ENCODE measurements around the gene CREB5.

The CREB5 gene

GRCh38 chr7:28836716-28837115 lies 424.4 kb downstream of the CREB5 start:
- no peak for DNase-seq

DNA sequence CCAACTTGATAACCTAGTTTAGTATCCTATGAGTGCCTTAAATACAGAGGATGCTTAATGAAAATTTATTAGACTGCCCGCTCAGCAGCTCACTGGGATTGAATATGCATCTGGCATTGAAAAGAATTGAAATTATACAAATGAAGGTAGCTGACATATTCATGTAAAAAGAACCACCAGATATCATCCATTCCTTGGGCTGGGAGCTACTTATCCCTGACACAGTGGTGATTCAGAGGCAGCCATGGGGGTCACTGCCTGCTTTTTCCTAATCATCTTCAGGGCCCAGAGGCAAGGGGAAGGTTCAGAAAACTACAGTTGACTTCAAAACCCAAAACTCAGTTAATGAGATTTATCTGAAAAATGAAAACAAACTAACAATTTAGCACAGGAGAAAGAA lies 424.9 kb downstream of the CREB5 start:
- no peak for DNase-seq

DNA sequence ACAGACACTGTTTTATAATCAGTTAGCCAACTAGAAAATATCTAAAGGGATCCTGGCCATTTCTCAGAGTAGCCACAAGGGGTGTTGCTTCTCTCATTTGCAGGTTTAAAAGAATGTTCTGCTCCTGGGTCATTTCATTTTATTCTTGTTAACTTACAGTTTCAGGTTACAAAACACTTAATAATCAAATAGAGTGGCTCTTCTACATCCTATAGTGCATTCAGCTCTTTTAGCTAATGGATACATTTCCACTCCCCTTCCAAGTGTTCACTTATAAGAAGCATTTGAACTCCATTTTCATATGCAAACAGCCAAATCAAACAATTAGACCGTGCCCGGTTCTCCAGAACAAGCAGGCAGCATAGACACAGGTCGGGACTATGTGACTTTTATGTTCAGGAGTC lies 428.3 kb downstream of the CREB5 start:
- no peak for DNase-seq

DNA sequence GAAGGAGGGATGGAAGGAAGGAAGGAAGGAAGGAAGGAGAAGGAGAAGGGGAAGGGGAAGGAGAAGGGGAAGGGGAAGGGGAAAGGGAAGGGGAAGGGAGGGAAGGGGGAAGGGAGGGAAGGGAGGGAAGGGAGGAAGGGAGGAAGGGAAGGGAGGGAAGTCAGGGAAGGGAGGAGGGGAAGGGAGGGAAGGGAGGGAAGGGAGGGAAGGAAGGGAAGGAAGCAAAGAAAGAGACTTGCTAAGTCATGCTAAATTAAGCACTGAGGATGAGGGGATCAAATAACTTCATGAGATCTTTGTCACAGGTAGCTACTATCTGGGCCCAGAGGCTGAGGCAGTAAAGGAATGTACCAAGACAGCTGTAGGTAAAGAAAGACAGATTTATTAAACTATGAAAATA lies 429.4 kb downstream of the CREB5 start:
- no peak for DNase-seq

- no peak for DNase-seq
These were observed 430.5 kb downstream of the CREB5 start for GRCh38 chr7:28842769-28843295.

DNA sequence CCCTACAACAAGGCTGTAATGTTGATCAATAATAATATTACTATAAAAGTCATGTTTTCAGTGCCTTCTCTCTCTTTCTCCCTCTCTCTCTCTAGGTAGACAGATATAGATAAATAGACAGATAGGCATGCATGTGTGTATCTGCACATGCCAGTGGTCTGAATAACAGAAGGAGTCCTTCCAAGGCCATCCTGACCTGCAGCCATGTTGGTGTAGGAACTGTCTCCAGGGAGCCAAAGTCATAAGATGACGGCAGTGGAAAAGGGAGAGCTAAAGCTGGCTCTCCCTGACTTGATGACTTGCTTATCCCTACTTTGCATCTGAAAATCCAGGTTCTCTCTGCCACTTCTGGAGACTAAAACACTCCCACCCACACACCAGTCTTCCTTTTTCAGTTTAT lies 432.8 kb downstream of the CREB5 start:
- DNase-seq: no peak

DNA sequence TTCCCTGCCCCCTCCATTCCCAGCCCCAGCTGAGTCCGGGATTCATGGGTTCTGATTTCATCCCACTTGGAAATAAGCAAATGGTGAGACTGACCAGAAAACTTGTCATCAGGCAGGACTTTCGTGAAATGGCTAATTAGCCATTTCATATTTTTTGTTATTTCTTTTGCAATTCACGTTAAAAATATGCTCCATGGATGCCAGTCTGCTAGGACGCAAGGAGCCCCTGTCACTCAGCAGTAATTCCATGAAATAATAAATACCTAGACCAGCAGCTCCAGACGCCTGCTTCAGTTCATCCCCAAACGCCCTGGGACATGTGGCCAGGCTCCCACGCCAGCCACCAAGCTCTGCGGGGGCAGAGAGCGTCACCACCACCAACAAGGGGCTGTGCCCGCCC lies 434.9 kb downstream of the CREB5 start:
- no peak for DNase-seq

DNA sequence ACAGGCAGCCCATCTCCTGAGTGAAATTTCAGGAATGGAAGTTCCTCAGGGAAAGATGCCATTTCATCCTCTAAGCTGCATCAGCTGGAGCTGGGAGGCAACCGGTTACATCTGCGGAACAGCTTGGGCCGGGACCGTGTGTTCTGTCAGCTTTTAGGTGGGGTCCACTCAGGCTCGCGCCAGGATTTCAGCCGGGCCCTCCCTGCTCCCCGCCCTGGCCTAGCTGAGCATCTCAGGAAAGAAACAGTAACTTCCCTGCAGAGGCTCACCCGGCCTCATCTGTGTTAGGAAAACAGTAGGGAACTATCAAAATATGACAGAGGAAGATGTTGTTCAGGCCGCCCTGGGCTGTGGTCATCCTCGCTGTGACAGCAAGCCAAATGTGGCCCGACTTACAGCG lies 435.4 kb downstream of the CREB5 start:
- no peak for DNase-seq

- DNase-seq: no peak
These were observed 436.6 kb downstream of the CREB5 start for GRCh38 chr7:28848906-28849305.

GRCh38 chr7:28850699-28851098 lies 438.4 kb downstream of the CREB5 start:
- DNase-seq: no peak

DNA sequence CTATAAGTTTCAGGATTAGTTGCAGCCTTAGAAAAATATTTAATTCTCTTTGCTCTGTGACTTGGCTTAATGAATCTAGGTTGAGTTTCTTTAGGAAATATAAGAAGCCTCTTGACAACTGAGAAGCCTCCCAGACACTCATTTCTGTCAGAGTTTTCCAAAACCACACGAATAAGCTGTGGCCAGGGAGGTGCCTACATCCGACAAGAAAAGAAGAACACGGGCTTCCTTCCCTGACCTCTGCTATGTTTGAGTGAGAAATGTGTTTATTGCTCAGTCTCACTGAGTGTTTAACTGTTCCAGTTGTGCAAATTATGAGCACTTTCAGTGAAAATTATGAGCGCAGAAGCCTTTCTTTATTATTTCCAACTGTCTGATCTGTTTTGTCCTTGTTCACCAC lies 440.8 kb downstream of the CREB5 start:
- DNase-seq: peak; percentile 37

- peak; percentile 91 for DNase-seq
These were observed 441.8 kb downstream of the CREB5 start for GRCh38 chr7:28853834-28854749.

- peak; percentile 24 for DNase-seq
These were observed 442.4 kb downstream of the CREB5 start for GRCh38 chr7:28854750-28855074.

DNA sequence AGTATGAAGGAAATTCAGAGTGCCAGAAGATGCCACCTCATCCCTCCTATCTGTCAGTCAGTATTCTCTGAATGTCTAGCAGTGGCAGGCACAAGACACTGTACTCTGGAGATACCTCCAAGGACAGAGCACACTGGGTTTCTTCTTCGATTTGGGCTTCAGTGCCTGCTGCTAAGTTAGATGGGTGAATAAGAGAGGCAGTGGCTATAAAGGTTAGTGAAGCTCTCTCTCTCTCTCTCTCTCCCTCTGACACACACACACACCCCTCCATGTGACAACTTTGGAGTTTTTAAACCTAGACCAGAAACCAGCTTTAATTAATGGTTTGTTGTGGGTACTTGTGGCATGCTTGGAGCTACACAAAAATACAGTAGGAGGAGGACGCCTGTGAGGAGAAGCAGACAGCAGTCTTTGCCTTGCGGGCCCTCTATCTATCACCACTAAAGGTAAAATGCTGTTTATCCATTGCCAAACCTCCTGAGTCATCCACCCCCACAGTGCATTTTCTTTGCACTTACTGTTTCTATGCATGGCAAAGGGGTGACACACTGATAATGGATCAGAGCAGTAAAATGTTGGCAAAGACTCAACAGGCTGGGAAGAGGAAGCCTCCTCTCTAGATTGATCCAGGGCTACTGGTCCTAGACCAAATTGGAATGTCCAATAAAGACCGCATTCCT lies 443.4 kb downstream of the CREB5 start:
- no peak for DNase-seq

GRCh38 chr7:28856656-28857055 lies 444.3 kb downstream of the CREB5 start:
- no peak for DNase-seq

GRCh38 chr7:28858206-28858605 lies 445.9 kb downstream of the CREB5 start:
- DNase-seq: no peak

DNA sequence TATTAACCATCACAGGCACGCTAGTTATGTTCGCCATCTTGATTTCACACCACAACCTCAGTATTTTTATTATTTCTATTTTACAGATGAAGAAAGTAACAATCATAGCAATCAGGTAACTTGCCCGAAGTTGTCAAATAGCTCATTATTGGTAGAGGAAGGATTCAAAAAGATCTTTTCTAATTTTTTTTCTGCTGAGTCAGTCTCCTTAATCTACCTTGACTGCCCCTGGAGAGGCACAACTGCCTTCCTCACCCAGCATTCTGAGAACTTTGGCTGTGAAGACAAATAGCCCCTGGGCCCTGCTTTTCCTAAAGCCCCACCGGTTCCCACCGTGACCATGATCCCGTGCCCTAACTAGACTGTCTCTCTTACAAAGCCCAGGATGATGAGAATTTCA lies 446.6 kb downstream of the CREB5 start:
- no peak for DNase-seq

GRCh38 chr7:28861825-28862224 lies 449.5 kb downstream of the CREB5 start:
- no peak for DNase-seq

- peak; percentile 44 for DNase-seq
These were observed 450.4 kb downstream of the CREB5 start for GRCh38 chr7:28862595-28863272.

DNA sequence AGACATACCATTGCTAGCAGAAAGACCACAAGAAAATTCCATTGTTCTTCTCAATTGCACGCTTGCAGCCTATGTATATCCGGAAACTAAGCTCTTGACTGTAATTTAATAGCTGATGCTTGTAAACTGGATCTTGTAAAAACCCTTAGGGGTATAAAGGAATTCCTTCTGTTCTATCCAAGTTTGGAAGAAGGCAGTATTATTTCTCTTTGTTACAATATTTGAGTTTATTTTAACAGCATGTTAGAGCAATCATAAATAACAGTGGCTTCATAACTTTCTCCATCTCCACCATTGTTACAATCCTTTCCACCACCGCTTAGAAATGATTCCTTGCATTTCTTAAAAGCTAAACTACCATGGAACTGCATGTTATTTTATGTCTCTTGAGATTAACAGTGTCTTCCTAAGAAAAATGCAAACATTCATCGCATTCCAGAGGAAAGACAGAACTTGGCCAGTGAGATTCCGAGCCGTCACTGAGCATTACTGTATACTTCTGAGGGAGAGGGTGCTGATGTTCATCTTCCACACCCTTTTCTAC lies 453.4 kb downstream of the CREB5 start:
- peak; percentile 72 for DNase-seq

- DNase-seq: no peak
These were observed 456.4 kb downstream of the CREB5 start for GRCh38 chr7:28868712-28869111.

DNA sequence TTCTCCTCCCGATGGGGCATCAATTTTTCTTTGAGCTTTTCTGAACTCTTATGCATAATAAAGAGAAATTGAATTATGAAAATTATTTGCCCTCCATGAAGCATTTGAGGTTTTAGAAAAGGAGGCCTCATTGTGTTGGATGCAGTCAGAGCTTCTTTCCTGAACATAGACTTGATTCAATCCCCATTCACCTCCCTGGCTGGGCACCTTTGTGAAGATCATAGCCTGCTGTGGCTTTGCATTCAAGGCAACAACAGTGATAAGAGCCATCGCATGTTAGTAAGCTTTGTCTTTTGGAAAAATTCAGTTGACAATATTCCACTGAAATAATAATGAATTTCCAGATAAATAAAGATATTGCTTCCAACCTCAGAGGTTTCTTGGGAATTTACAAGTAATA lies 458.8 kb downstream of the CREB5 start:
- DNase-seq: no peak

DNA sequence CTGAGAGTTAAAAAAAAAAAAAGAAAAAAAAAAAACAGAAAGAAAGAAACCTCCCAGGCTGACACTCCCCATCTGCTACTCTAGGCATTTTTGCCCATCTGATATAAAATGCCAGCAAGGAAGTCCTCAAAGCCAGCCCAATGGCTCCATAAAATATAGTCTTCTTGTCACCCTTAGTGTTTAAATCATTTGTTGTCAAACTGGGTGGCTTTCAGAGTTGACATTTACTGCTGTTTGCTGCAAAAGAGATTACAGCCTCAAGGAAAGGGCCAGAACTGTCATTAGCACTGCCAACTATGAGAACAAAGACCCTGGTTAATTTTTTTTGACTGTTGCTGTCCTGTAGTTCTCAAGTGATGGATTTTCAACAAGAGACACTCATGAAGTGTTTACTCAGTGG lies 459.3 kb downstream of the CREB5 start:
- DNase-seq: no peak

All from eye (tissue), 1 donor.